Measurements from ENCODE around the gene OSBPL6.

GRCh38 chr2:178309541-178309940 lies 115.2 kb downstream of the OSBPL6 start:
- TF ChIP-seq, protein P1, sequence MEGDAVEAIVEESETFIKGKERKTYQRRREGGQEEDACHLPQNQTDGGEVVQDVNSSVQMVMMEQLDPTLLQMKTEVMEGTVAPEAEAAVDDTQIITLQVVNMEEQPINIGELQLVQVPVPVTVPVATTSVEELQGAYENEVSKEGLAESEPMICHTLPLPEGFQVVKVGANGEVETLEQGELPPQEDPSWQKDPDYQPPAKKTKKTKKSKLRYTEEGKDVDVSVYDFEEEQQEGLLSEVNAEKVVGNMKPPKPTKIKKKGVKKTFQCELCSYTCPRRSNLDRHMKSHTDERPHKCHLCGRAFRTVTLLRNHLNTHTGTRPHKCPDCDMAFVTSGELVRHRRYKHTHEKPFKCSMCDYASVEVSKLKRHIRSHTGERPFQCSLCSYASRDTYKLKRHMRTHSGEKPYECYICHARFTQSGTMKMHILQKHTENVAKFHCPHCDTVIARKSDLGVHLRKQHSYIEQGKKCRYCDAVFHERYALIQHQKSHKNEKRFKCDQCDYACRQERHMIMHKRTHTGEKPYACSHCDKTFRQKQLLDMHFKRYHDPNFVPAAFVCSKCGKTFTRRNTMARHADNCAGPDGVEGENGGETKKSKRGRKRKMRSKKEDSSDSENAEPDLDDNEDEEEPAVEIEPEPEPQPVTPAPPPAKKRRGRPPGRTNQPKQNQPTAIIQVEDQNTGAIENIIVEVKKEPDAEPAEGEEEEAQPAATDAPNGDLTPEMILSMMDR (IDR thresholded peaks at IDR 0.05), result no peak
- TF ChIP-seq TCF7L2 (IDR thresholded peaks at IDR 0.05; ENCODE audit: low read depth, low read length), result no peak

Data from Panc1 (cell line).